Activated gamma-delta T cell treated with Interleukin-2 at 50 U/mL for 16 hours (primary cell): ENCODE measurements around the gene NFKBIL1.
A peak's percentile ranks its signal among the peaks of the same experiment; 100 is the strongest.
"Not testable (repeated sequence)": the region's sequence is repeated elsewhere in the genome, so short reads cannot be mapped to it uniquely, and the experiment has no call there.

Source experiments
- DNase-seq: peaks from one replicate; pipeline ENCODE4 v3.0.0-alpha.2; 2020

The NFKBIL1 gene

DNA sequence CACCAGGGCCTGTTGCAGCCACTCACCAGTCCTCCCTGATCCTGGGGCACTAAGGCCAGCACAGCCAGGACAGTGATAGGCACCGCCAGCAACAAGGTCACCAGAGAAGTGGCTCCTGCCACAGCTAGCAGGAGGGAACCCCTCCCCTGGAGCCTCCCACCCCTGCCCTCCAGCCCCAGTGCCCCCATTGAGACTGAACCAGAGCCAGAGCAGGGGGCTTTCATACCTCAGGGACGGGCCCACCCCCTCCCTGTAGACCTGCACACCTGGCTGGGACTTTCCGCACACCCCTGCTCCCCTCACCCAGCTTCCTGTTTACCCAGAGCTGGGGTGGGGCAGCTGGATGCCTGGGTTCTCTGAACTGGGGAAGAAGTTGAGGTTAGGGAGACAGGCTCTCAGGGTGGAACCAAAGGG lies 34.8 kb downstream of the NFKBIL1 start, which contains the start of gene LTB:
LTB (minus strand) TSS at position 195 of the 414 bp plus-strand sequence; CDS start at position 188, 7 bp downstream.
- DNase-seq, result peak; percentile 77

DNA sequence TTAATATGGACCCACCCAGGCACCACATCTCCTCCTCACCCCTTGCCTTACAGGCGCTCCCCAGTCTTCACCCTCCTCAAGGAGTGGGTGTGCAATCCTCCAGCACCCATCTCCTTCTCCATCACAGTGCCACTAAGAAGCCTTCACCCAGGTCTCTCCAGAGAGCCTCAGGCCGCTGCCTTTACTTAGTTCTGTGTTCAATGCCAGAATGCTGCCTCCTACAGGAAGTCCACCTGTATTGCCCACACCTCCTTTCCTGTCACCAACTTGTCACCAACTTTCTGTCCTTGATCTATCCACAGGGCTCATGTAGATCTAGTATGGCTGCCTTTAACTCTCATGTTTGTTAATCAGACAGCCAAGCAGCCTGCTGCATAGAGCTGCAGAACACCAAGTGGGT lies 38.1 kb downstream of the NFKBIL1 start:
- no peak for DNase-seq

GRCh38 chr6:31586008-31586407 lies 38.6 kb downstream of the NFKBIL1 start, which contains the start of gene LST1:
TSS of gene LST1 (plus strand) at chr6:31586277. CDS start at chr6:31587300, 1,023 bp downstream.
- DNase-seq, result no peak

- peak; percentile 43 for DNase-seq
These were observed 39.3 kb downstream of the NFKBIL1 start for GRCh38 chr6:31586599-31587281.

- no peak for DNase-seq
These were observed 40.7 kb downstream of the NFKBIL1 start for GRCh38 chr6:31587791-31588777.

DNA sequence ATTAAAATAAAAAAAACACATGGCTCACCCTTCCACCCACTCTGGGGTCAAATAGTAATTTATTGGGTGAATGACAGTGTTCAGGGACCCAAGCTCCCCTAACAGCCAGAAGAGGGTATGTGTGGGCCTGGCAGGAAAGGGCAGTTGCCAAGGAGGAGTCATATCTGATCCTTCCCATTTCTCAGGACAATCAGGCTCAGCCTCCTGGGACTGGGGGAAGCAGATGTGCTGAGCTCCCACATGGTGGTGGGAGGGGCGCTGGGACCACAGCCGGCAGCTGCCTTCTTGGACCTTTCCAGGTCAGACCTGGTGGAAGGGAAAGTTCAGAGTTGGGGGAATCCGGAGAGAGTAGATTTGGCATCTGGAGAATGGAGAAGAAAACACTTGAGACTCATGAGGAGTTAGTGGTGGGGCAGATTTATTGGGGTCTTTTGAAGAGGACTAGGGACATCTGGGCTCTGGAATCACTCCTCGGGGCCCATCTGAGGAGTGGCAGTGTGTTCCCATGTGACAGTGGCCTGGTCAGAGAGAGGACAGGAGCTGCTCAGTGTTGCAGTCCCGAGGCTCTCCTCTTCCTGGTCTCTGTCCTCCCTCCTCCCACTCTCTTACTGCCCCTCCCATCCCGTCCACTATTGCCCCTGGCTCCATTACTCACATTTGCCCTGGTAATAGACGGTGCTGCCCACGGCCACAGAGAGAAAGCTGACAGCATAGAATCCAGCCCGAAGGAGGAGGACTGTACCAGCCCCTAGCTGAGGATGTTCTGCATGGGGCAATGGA lies 41.7 kb downstream of the NFKBIL1 start:
- no peak for DNase-seq

DNA sequence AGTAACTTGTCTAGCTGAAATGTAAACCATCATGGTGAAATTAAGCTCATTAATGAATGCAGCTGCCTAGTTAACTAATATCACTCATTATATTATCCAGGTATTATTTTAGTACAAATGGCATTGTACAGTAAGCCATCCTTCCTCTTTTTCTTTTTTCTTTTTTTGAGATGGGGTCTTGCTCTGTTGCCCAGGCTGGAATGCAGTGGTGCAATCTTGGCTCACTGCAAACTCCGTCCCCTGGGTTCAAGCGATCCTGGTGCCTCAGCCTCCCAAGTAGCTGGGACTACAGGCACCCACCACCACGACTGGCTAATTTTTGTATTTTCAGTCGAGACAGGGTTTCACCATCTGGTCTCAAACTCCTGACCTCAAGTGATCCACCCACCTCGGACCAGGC lies 43.3 kb downstream of the NFKBIL1 start:
- not testable (repeated sequence) for DNase-seq

DNA sequence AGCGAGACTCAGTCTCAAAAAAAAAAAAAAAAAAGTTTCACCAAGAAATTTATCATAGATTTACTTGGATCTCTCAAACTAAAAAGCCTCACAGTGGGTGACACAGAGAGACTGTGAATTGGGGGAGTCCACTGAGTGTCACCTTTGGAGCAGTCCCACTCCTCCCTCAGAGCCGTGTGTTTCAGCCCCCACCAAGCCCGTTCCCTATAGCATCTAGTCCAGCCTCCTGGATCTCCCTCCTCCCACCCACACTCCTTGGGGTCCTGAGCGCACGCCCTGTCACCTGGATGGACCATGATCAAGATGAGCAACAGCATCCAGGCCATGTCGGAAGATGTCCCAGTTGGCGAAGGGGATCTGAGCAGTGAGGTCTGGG lies 45.0 kb downstream of the NFKBIL1 start:
- no peak for DNase-seq

GRCh38 chr6:31597006-31597405 lies 49.6 kb downstream of the NFKBIL1 start:
- no peak for DNase-seq

DNA sequence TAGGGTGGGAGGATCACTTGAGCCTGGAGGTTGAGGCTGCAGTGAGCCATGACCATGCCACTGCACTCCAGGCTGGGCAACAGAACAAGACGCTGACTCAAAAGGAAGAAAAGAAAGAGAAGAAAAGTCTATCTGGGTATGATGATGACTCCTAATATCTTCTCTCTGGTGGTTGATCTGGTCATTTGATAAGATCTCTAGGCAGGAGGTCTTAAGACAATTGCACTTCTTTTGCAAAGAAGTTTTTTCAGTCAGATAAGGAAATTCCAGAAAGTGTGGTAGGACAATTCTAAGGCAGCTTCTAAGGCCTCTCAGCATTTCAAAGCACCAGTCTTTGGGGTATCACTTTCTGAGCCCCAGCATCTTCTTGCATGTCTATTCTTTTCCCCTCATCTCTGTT lies 59.9 kb downstream of the NFKBIL1 start:
- no peak for DNase-seq
